ENCODE measurements around the gene DCC. TPM values are rescaled to one million over a fixed set of nuclear protein-coding genes. Genes with fewer than 3 reads are reported as not detected.

Gene DCC
- total RNA-seq, 1 experiment from 2014 or later: 0.39 TPM

DNA sequence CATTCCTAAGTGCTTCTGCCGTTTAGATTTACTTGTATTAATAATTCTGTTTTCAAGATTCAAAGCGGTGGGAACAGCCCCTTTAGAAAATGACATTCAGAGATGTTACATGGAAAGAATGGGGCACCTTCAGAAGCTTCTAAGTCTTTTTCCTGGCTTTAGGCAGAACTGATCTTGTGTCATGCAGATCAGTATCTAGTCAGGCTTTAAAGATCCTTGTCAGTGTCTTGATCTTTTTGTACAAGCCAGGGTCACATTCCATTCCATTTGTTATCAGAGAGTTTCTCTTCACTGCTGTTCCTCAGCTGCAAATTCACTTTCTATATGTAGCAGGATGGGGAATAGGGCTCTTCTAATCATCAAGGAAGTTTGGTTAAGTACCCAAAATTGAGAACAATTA lies 275.3 kb downstream of the DCC start:
- POLR2A ChIA-PET: no interaction called here
- no peaks in the 10 kb centered on the region for H3K4me1 Mint-ChIP-seq (ENCODE audit: low read depth, unreplicated experiment)
- peaks cover 2% of the 10 kb centered on the region for H3K27me3 Mint-ChIP-seq (ENCODE audit: insufficient read depth, unreplicated experiment)
- no peaks in the 10 kb centered on the region for H3K36me3 Mint-ChIP-seq (ENCODE audit: insufficient read depth, unreplicated experiment)
- BruUV-seq (replicated peaks): no TSS peak
- intact Hi-C loops (cut with micrococcal nuclease; ENCODE audit: unreplicated experiment): no loop called here
- CTCF ChIA-PET: no interaction called here
- no peaks in the 10 kb centered on the region for H3K9me3 Mint-ChIP-seq (ENCODE audit: unreplicated experiment)
- Histone ChIP-seq H3K4me3 (ENCODE audit: low read depth, low read length) (no peak overlapping the region), H3K9me3 (no peaks in the 10 kb centered on the region), H3K36me3 (ENCODE audit: control insufficient read depth, insufficient read depth, low read length) (no peaks in the 10 kb centered on the region), H3K4me1 (no peaks in the 10 kb centered on the region), H3K27me3 (replicated peaks; ENCODE audit: control insufficient read depth, insufficient read depth, low read length) (no peaks in the 10 kb centered on the region)
- DNase-seq: no peak
- TF ChIP-seq, protein P1, sequence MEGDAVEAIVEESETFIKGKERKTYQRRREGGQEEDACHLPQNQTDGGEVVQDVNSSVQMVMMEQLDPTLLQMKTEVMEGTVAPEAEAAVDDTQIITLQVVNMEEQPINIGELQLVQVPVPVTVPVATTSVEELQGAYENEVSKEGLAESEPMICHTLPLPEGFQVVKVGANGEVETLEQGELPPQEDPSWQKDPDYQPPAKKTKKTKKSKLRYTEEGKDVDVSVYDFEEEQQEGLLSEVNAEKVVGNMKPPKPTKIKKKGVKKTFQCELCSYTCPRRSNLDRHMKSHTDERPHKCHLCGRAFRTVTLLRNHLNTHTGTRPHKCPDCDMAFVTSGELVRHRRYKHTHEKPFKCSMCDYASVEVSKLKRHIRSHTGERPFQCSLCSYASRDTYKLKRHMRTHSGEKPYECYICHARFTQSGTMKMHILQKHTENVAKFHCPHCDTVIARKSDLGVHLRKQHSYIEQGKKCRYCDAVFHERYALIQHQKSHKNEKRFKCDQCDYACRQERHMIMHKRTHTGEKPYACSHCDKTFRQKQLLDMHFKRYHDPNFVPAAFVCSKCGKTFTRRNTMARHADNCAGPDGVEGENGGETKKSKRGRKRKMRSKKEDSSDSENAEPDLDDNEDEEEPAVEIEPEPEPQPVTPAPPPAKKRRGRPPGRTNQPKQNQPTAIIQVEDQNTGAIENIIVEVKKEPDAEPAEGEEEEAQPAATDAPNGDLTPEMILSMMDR (IDR thresholded peaks at IDR 0.05; ENCODE audit: insufficient read depth in 1 of 2, low read depth in 1 of 2, low read length in 1 of 2, severe bottlenecking in 1 of 2, unreplicated experiment in 1 of 2): no peak
- no peak overlapping the region for H3K27ac Mint-ChIP-seq (ENCODE audit: unreplicated experiment)
- no peak overlapping the region for H3K4me3 Mint-ChIP-seq (ENCODE audit: unreplicated experiment)

DNA sequence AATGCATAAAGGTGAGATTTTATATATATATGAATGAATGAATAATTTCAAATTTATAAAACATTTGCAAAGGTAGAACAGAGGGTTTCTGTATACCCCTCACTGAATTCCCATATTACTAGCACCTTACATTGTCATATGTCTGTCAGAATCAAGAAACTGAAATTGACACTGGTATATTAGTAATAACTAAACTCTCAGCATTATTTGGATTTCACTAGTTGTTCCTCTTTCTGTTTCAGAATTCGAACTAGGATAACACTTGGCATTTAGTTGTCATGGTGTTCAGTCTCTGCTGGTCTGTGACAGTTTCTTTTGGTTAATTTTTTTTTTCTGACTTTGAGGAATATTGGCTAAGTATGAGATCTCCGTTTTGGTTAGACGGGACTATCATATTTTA lies 275.9 kb downstream of the DCC start:
- no peaks in the 10 kb centered on the region for H3K9me3 ChIP-seq
- Mint-ChIP-seq H3K9me3 (ENCODE audit: unreplicated experiment) (no peaks in the 10 kb centered on the region), H3K27ac (ENCODE audit: unreplicated experiment) (no peak overlapping the region), H3K36me3 (ENCODE audit: insufficient read depth, unreplicated experiment) (no peaks in the 10 kb centered on the region), H3K4me1 (ENCODE audit: low read depth, unreplicated experiment) (no peaks in the 10 kb centered on the region), H3K4me3 (ENCODE audit: unreplicated experiment) (no peak overlapping the region), H3K27me3 (ENCODE audit: insufficient read depth, unreplicated experiment) (peaks cover 2% of the 10 kb centered on the region)
- intact Hi-C loops (cut with micrococcal nuclease; ENCODE audit: unreplicated experiment): no loop called here
- H3K36me3 ChIP-seq (ENCODE audit: control insufficient read depth, insufficient read depth, low read length): no peaks in the 10 kb centered on the region
- CTCF ChIA-PET: no interaction called here
- H3K27me3 ChIP-seq (replicated peaks; ENCODE audit: control insufficient read depth, insufficient read depth, low read length): no peaks in the 10 kb centered on the region
- POLR2A ChIA-PET: no interaction called here
- TF ChIP-seq, protein P1 (IDR thresholded peaks at IDR 0.05; ENCODE audit: insufficient read depth in 1 of 2, low read depth in 1 of 2, low read length in 1 of 2, severe bottlenecking in 1 of 2, unreplicated experiment in 1 of 2): no peak
- no peak for DNase-seq
- H3K4me1 ChIP-seq: no peaks in the 10 kb centered on the region
- H3K4me3 ChIP-seq (ENCODE audit: low read depth, low read length): no peak overlapping the region
- no TSS peak for BruUV-seq (replicated peaks)

DNA sequence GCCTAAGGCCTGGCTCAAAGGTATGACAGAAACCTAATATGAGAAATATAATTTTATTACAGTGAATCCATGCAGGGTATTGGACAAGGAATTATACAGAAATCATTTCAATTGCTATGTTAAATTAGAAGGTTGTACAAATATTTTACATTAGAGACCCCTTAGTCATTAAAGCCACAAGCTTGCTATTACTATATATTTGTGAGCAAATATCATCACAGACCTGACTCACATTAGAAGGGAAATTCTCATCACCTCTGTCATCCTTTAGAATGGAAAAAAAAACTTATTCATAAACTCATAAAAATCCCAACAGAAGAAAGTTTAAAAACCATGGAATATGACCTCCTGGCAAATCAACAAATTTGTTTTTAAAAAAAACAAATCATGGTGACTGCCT lies 277.9 kb downstream of the DCC start:
- no peaks in the 10 kb centered on the region for H3K36me3 Mint-ChIP-seq (ENCODE audit: insufficient read depth, unreplicated experiment)
- no peaks in the 10 kb centered on the region for H3K4me1 Mint-ChIP-seq (ENCODE audit: low read depth, unreplicated experiment)
- no peak overlapping the region for H3K4me3 ChIP-seq (ENCODE audit: low read depth, low read length)
- H3K27me3 ChIP-seq (replicated peaks; ENCODE audit: control insufficient read depth, insufficient read depth, low read length): no peaks in the 10 kb centered on the region
- no peaks in the 10 kb centered on the region for H3K9me3 ChIP-seq
- no peak for DNase-seq
- H3K36me3 ChIP-seq (ENCODE audit: control insufficient read depth, insufficient read depth, low read length): no peaks in the 10 kb centered on the region
- no peak overlapping the region for H3K4me3 Mint-ChIP-seq (ENCODE audit: unreplicated experiment)
- no TSS peak for BruUV-seq (replicated peaks)
- H3K27me3 Mint-ChIP-seq (ENCODE audit: insufficient read depth, unreplicated experiment): peaks cover 2% of the 10 kb centered on the region
- CTCF ChIA-PET: no interaction called here
- H3K27ac Mint-ChIP-seq (ENCODE audit: unreplicated experiment): no peak overlapping the region
- intact Hi-C loops (cut with micrococcal nuclease; ENCODE audit: unreplicated experiment): no loop called here
- H3K9me3 Mint-ChIP-seq (ENCODE audit: unreplicated experiment): no peaks in the 10 kb centered on the region
- TF ChIP-seq, protein P1 (IDR thresholded peaks at IDR 0.05; ENCODE audit: insufficient read depth in 1 of 2, low read depth in 1 of 2, low read length in 1 of 2, severe bottlenecking in 1 of 2, unreplicated experiment in 1 of 2): no peak
- POLR2A ChIA-PET: no interaction called here
- no peaks in the 10 kb centered on the region for H3K4me1 ChIP-seq

Data from Caco-2 (cell line).